ENCODE data around the gene JAG1.

DNA sequence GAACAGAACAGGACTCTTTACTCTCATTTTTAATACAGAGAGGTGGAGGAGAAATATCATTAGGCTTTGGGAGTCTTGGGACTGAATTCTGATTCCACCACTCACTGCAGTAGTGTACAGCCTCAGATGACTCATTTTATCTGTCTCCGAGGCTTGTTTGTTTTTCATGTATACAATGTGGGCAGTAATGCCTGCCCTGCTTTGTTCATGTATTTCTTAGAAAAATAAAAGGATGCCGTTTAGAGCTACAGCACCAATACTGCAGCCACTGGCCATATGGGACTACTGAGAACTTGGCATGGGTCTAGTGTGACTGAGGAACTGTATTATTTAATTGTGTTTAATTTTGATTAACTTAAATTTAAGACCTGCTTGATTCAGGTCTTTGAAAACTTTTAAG is 41.2 kb upstream of the JAG1 start:
- TF ChIP-seq CTCF (IDR thresholded peaks at IDR 0.05) (no peak), POLR2AphosphoS5 (IDR thresholded peaks at IDR 0.05) (no peak)

Measured in prostate gland (tissue), 2 donors.